Suprapubic skin (tissue), 4 donors: Measurements from ENCODE around the gene RPS6KA1. TPM values are rescaled to one million over a fixed set of nuclear protein-coding genes. Genes with fewer than 3 reads are reported as not detected.
"Not testable (repeated sequence)": the region's sequence is repeated elsewhere in the genome, so short reads cannot be mapped to it uniquely, and the experiment has no call there.

Source experiments
- DNase-seq, 2 donors: peaks; one replicate each; pipeline ENCODE4 v3.0.0-alpha.2; 2019; ENCODE audit warnings: low spot score in 2 of 2
- H3K27ac ChIP-seq: fragments of 200-600 bp; sonication (generic); one replicate; pipeline ENCODE4 v1.5.1; 2019
- H3K27me3 ChIP-seq: fragments of 200-600 bp; sonication (generic); one replicate; pipeline ENCODE4 v1.5.1; 2019
- H3K36me3 ChIP-seq: fragments of 200-600 bp; sonication (generic); one replicate; pipeline ENCODE4 v1.5.1; 2019
- H3K4me1 ChIP-seq: fragments of 200-600 bp; sonication (generic); one replicate; pipeline ENCODE4 v1.5.1; 2019
- H3K4me3 ChIP-seq: fragments of 200-600 bp; sonication (generic); one replicate; pipeline ENCODE4 v1.5.1; 2019; ENCODE audit warnings: mild to moderate bottlenecking
- H3K9me3 ChIP-seq: fragments of 200-600 bp; sonication (generic); one replicate; pipeline ENCODE4 v1.5.1; 2019
- EP300 ChIP-seq: sonication (generic); formaldehyde crosslinking; IDR thresholded peaks from one replicate; pipeline ENCODE4 v1.6.1; 2017; ENCODE audit warnings: antibody characterized with exemption
- POLR2A ChIP-seq, 2 donors: fragments of 450-650 bp; IDR thresholded peaks; one replicate each; pipeline ENCODE4 v1.6.1; 2017; ENCODE audit warnings: antibody characterized with exemption in 2 of 2, mild to moderate bottlenecking in 2 of 2, moderate library complexity in 2 of 2
- POLR2AphosphoS5 ChIP-seq, 3 donors: sonication (generic); formaldehyde crosslinking; IDR thresholded peaks; one replicate each; pipeline ENCODE4 v1.6.1; 2017; ENCODE audit warnings: antibody characterized with exemption in 3 of 3
- WGBS: methylation state at CpG from one replicate; pipeline ENCODE4 v1.1.5; 2018; 5-methylcytosine and 5-hydroxymethylcytosine counted together
- total RNA-seq, 4 donors: library from RNA; depleted of rRNA; stranded (reverse); fragments of >200 nt; gene quantifications; one replicate each; pipeline ENCODE4 v1.1.0, GENCODE V29; 2016
- TF ChIP-seq, protein P1 (sequence below), 2 donors: fragments of 200-600 bp in 1 of 2; fragments of 450-650 bp in 1 of 2; sonication (generic) in 1 of 2; IDR thresholded peaks; one replicate each; pipeline ENCODE4 v1.5.1; 2016 to 2019; ENCODE audit warnings: antibody characterized with exemption in 2 of 2, mild to moderate bottlenecking in 1 of 2, moderate library complexity in 1 of 2

Gene RPS6KA1
- total RNA-seq, 4 donors from 2014 or later = 37.8 to 50.9 (median 43.7) TPM

DNA sequence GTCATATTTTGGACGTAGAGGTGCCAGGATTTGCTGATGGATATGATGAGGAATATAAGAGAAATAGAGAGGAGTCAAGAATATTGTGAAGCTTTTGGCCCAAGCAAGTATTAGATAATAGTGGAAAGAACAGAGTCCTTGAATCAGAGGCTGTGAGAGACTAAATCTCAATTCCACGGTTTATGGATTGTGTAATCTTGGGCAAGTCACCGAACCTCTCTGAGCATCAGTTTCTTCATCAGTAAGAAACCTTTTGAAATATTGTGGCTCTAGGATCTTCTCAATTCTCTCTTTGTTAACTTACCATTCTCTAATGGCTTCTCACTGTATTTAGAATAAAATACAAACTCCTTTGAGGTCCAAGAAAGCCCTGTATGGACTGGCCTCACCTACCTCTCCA is 77.6 kb downstream of the RPS6KA1 start:
- no peak overlapping the region for H3K4me3 ChIP-seq
- no peaks in the 10 kb centered on the region for H3K9me3 ChIP-seq
- no peak for DNase-seq
- TF ChIP-seq POLR2AphosphoS5 (IDR thresholded peaks at IDR 0.05) (no peak), EP300 (no peak), POLR2A (IDR thresholded peaks at IDR 0.05) (no peak)
- TF ChIP-seq, protein P1, sequence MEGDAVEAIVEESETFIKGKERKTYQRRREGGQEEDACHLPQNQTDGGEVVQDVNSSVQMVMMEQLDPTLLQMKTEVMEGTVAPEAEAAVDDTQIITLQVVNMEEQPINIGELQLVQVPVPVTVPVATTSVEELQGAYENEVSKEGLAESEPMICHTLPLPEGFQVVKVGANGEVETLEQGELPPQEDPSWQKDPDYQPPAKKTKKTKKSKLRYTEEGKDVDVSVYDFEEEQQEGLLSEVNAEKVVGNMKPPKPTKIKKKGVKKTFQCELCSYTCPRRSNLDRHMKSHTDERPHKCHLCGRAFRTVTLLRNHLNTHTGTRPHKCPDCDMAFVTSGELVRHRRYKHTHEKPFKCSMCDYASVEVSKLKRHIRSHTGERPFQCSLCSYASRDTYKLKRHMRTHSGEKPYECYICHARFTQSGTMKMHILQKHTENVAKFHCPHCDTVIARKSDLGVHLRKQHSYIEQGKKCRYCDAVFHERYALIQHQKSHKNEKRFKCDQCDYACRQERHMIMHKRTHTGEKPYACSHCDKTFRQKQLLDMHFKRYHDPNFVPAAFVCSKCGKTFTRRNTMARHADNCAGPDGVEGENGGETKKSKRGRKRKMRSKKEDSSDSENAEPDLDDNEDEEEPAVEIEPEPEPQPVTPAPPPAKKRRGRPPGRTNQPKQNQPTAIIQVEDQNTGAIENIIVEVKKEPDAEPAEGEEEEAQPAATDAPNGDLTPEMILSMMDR (IDR thresholded peaks at IDR 0.05) = no peak
- no peaks in the 10 kb centered on the region for H3K36me3 ChIP-seq
- no peak overlapping the region for H3K27ac ChIP-seq
- H3K27me3 ChIP-seq = no peaks in the 10 kb centered on the region
- 74% methylated on average over 3 of the region's 3 CpGs for WGBS
- H3K4me1 ChIP-seq = peaks cover 8% of the 10 kb centered on the region

DNA sequence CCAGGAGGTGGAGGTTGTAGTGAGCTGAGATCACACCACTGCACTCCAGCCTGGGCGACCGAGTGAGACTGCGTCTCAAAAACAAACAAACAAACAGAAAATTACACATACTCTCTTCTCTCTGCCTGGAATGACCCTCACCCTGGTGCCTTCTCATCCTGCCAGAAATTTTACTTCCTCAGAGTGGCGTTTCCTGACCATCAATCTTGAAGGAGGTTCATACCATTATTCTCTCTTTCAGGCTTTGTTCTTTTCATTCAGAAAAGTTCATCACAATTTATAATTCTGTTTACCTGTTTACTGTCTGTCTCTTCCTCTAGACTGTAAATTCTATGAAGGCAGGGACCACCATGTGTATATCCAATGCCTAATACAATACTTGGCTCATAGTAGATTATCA is 79.3 kb downstream of the RPS6KA1 start:
- H3K9me3 ChIP-seq = no peaks in the 10 kb centered on the region
- no peak overlapping the region for H3K27ac ChIP-seq
- DNase-seq = no peak
- TF ChIP-seq, protein P1 (IDR thresholded peaks at IDR 0.05) = no peak
- TF ChIP-seq EP300 (no peak), POLR2AphosphoS5 (IDR thresholded peaks at IDR 0.05) (no peak), POLR2A (IDR thresholded peaks at IDR 0.05) (no peak)
- WGBS = 69% methylated on average over 4 of the region's 4 CpGs
- no peaks in the 10 kb centered on the region for H3K4me1 ChIP-seq
- no peaks in the 10 kb centered on the region for H3K36me3 ChIP-seq
- no peaks in the 10 kb centered on the region for H3K27me3 ChIP-seq
- no peak overlapping the region for H3K4me3 ChIP-seq

DNA sequence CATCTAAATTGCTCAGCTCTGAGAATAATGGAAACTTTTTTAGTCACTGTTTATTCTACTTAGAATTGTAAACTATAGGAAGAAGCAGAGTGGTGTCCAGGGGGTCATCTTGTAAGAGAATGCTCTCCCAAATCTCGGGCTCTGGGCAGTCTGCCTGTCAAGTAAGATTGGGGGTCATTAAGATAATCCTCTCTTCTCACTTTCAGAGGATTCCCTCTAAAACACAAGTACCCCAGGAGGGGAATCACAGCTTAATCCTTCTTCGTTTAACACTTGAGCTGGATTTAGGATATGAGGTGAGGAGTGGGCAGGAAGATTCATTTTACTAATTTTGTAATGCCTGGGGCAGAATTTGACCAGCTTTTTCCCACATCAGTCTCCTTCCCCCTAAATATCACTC is 81.2 kb downstream of the RPS6KA1 start:
- H3K9me3 ChIP-seq = no peaks in the 10 kb centered on the region
- no peak overlapping the region for H3K27ac ChIP-seq
- TF ChIP-seq POLR2A (IDR thresholded peaks at IDR 0.05) (no peak), EP300 (no peak), POLR2AphosphoS5 (IDR thresholded peaks at IDR 0.05) (no peak)
- TF ChIP-seq, protein P1 (IDR thresholded peaks at IDR 0.05) = no peak
- no peaks in the 10 kb centered on the region for H3K4me1 ChIP-seq
- WGBS = 60% methylated on average over 2 of the region's 2 CpGs
- no peaks in the 10 kb centered on the region for H3K27me3 ChIP-seq
- DNase-seq = no peak
- H3K36me3 ChIP-seq = no peaks in the 10 kb centered on the region
- no peak overlapping the region for H3K4me3 ChIP-seq

DNA sequence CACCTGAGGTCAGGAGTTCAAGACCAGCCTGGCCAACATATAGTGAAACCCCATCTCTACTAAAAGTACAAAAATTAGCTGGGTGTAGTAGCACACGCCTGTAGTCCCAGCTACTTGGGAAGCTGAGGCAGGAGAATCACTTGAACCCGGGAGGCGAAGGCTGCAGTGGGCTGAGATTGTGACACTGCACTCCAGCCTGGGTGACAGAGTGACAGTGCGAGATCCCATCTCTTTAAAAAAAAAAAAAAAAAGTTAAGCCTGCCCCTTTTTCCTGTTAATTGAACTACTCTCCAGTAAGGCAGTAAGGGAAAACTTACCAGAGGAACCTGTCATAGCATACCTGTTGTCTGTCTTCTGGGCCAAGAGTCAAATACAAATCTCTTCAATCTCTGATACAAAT is 83.1 kb downstream of the RPS6KA1 start:
- H3K27ac ChIP-seq, DNase-seq, H3K4me3 ChIP-seq, H3K27me3 ChIP-seq, H3K9me3 ChIP-seq, H3K4me1 ChIP-seq, H3K36me3 ChIP-seq: not testable (repeated sequence)
- 58% methylated on average over 4 of the region's 4 CpGs for WGBS

DNA sequence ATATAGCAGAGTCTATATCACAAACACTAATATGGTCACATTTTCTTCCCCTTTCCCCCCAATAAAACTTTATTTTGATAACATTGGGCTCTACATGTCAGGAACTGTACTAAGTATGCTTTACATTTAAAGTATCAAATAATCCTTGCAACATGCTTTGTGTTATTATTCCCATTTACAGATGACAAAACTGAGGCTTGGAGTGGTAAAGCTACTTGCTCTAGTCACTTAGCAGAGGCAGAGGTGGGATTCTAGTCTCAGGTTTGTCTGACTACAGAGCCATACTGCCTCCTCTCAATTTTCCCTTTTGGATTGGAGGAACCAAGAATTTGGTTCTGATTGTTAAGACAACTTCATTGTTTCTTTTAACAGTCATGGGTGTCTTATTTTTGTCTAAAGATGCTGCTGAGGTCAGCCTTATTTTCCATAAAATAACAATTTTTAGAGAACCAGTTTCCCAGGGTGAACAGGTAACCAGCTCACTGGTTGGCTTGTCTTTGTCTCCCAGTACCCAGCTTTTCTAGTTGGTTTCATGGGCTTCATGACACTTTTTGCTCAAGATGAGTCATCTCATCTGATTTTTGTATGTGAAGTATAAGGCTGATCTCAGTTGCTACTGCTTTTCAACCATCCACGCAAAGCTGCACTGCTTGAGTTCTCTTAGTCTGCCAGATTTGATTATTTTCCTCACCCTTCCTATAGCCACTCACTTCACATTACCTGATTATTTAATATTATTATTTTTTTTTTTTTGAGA is 85.3 kb downstream of the RPS6KA1 start:
- WGBS = 97% methylated on average over 1 of the region's 1 CpG
- no peaks in the 10 kb centered on the region for H3K36me3 ChIP-seq
- TF ChIP-seq POLR2A (IDR thresholded peaks at IDR 0.05) (no peak), EP300 (no peak), POLR2AphosphoS5 (IDR thresholded peaks at IDR 0.05) (no peak)
- TF ChIP-seq, protein P1 (IDR thresholded peaks at IDR 0.05) = no peak

More for the DNA sequence above, 85.3 kb downstream of the RPS6KA1 start:
- Histone ChIP-seq H3K4me1 (peaks cover 17% of the 10 kb centered on the region), H3K9me3 (no peaks in the 10 kb centered on the region), H3K27ac (no peak overlapping the region), H3K4me3 (no peak overlapping the region), H3K27me3 (no peaks in the 10 kb centered on the region)
- no peak for DNase-seq
